GM19395 (cell line): Measurements from ENCODE around the gene GOPC.
A peak's percentile ranks its signal among the peaks of the same experiment; 100 is the strongest.

ENCODE experiments used
- ATAC-seq: cut with Tn5 transposase; IDR thresholded peaks from one replicate; pipeline ENCODE4 v1.9.1; 2021; ENCODE audit warnings: mild to moderate bottlenecking, moderate library complexity; ENCODE audit not compliant: unreplicated experiment

Gene GOPC

GRCh38 chr6:117550078-117550600 lies 52.2 kb downstream of the GOPC start:
- no peak for ATAC-seq

DNA sequence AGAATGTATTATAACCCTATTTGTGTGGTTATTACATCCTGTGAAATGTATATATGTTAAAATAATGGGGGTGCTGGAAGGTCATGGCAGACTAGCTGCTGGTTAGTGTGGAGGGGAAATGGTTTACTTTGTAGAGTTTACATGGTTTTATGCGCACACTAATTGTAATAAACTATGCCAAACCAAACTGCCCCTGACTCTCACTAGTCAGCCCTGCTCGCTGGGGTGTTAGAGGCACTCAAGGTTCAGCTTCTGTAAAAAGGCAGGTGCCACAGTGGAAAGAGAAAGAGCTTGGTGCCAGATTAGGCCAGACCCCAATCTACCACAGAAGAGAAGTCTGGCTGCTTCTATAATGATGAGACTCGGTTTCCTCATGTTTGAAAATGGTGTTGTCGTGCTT lies 52.7 kb downstream of the GOPC start:
- ATAC-seq = no peak

DNA sequence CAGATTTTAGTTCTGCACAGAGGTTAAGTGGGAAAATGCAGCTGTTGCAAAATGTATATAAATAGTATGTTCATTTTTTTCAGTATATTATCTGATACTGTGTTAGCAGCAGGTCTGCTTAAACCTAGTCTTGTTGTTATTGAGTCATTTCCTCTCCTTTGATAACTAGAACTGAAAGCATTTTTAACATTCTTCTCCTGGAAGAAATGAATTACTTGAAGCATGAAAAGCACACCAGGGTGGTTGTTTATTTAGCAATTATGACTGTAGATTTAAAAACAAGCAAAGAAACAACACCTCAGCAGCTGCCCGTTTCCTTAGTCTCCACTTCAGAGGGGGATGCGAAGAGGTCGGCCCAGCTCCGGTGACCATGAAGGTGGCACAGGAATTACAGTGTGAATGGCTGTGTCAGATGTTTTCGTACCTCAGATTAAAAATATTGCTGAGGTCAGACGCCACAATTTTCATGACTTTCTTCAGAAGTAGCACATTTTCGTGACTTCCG lies 53.5 kb downstream of the GOPC start:
- peak; percentile 43 for ATAC-seq

- peak; percentile 46 for ATAC-seq
These were observed 54.4 kb downstream of the GOPC start for GRCh38 chr6:117547688-117548621.

DNA sequence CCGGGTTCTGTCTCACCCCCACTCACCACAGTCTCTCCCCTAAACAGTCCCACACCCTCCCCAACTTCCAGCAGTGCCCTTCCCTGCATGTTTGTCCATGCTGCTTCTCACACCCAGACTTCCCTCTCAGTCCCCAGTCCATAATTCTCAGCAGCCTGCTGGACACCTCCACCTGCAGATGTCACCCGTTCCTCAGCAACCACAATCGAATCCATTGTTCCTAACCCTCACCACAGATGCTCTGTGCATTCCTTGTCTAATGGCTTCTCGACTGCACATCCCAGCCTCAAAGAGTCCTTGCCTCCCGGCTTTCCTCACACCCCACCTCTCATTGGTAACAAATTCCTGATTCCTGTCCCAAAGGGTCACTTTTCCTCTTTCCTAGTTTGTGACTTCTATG lies 55.6 kb downstream of the GOPC start:
- ATAC-seq = no peak

- no peak for ATAC-seq
These were observed 57.1 kb downstream of the GOPC start for GRCh38 chr6:117545161-117545595.

GRCh38 chr6:117544716-117545115 lies 57.6 kb downstream of the GOPC start:
- ATAC-seq = no peak

DNA sequence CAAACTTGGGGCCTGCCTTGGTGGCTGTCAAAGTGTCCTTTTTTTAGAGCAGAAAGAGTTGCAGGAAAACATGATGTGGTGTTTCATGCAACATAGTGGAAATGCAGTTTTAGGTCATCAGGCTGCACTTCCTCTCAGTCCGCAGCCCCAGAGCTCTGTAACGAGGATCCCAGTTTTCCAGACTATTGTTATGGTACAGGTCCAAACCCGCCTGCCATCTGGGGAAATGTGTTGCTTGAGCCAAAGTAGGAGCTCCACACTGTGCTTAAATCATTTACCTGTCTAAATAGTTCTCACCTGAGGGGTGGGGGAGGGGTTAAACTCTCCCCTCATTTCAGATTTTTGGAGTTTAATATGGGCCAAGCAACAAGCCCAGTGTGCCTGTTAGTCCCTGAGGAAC lies 59.8 kb downstream of the GOPC start:
- ATAC-seq = no peak

GRCh38 chr6:117540670-117541069 lies 61.6 kb downstream of the GOPC start:
- ATAC-seq = no peak

GRCh38 chr6:117538615-117539014 lies 63.7 kb downstream of the GOPC start:
- ATAC-seq = no peak

- ATAC-seq = no peak
These were observed 66.0 kb downstream of the GOPC start for GRCh38 chr6:117536317-117536716.

DNA sequence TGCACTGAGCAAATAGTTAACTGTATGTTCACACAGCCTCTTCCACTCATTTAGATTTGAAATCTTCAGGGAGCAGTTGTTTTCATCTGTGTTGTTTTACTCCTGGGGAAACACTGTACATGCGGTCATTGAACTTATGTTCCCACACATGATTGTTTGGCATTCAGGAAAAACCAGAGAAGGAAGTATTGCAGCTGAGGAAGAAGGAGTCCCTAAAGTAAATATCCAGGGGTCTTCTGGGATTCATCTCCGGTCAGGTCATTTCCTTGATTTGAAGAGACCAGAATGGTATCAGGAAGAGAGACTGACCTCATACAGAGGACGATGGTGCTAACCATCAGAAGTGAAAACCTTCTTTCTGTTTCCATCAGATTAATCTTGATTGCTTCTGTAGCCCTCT lies 67.3 kb downstream of the GOPC start:
- ATAC-seq = no peak

GRCh38 chr6:117533775-117534174 lies 68.5 kb downstream of the GOPC start:
- no peak for ATAC-seq

GRCh38 chr6:117531809-117532725 lies 70.2 kb downstream of the GOPC start:
- no peak for ATAC-seq

GRCh38 chr6:117531346-117531745 lies 71.0 kb downstream of the GOPC start:
- no peak for ATAC-seq

DNA sequence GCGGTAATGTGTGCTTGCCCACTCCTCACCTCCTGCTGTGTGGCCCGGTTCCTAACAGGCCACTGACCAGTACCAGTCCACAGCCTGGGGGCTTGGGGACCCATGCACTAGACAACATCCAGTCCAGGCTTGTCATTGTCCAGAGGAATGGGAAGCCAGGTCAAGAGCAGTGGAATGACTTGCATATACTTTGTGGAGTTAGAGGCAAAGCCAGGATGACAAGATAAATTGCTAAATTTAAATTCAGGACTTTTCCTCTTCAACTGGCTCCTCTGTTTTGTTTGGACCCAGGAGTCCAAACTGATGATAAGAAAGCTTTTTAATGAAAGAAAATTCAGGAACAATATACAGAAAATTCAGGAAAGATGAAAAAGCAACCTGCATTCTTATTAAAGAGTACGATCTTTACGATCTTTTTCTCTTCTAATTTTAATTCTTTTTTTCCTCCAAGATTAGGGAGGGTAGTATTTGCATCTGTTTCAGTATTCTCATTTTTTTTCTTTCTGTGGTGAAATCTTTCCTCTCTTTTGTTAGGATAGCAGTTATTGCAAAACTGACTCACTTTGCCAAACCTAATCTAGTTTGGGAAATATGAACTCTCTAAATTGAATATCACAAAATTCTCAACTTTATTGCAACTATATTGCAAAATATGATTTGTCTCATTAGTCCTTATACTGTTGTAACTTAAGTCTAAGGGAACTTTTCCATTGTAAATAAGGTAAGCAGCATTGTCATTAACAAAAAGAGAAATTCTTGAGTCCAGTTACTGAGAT lies 71.7 kb downstream of the GOPC start:
- no peak for ATAC-seq

GRCh38 chr6:117525607-117526006 lies 76.7 kb downstream of the GOPC start:
- ATAC-seq = no peak

DNA sequence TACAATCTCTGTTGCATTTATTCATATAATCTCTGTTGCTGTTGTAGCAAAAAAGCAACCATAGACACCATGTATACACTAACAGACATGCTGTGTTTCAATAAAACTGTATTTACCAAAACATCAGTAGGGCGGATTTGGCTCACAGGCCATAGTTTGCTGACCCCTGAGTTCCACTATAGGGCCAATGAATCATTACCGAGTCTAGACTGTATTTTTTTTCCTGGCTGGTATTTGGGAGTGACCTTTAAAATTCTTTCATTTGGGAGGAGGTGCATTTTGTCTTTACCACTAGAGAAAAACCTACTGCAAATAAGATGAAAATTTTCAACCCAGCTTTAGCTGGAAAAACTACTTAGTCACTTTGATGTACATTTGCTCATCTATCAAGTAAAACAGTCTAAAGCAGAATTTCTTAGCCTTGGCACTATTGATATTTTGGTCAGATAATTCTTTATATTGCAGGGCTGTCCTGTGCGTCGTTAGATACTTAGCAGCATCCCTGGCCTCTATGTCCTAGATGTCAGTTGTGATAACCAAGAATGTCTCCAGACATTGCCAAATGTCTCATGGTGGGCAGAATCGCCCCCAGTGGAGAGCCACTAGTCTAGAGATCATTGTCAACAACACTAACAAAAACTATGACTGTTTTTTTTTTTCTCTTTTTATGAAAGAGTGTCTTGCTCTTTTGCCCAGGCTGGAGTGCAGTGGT lies 80.4 kb downstream of the GOPC start:
- ATAC-seq = no peak

DNA sequence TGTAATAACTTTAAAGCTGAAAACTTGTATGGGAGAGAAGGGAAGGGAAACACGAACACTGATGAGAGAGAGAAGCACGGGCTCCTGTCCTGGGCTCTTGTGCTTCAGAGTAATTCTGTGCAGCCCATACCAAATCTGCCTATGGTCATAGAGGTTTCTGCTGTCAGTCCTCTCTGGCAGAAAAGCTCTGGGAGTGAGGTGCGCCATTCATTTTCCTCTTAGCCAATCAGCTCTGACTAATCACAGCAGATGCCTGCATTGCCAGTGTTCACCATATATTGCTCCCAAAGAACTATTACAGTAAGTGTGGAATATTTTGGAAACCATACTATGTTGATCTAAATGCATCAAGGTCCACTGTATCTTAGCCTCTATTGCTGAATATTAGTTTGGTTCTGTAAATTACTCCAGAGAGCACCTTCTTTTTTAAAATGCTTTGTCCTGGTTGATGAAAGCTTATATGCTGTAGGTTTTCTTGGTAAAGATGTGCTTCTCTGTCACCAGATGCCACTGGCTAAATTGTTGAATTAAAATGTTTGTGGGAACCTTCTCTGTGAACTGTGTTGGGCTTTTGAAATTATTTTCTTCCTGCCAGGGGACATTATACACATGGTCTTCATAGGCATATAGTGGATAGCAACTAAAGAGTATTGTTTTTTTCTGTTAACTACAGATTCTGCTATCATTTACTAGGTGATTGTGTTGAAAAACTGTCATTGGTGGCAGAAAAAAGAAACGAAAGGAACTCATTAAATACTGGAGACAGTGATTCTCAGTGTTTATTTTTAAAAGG lies 81.5 kb downstream of the GOPC start:
- no peak for ATAC-seq
